Suprapubic skin (tissue), 4 donors: ENCODE results near the gene ATP10B.

ENCODE experiments used
- POLR2A ChIP-seq, 2 donors: fragments of 450-650 bp; IDR thresholded peaks; one replicate each; pipeline ENCODE4 v1.6.1; 2017; ENCODE audit warnings: antibody characterized with exemption in 2 of 2, mild to moderate bottlenecking in 2 of 2, moderate library complexity in 2 of 2
- POLR2AphosphoS5 ChIP-seq, 3 donors: sonication (generic); formaldehyde crosslinking; IDR thresholded peaks; one replicate each; pipeline ENCODE4 v1.6.1; 2017; ENCODE audit warnings: antibody characterized with exemption in 3 of 3
- TF ChIP-seq, protein P1 (sequence below), 2 donors: fragments of 200-600 bp in 1 of 2; fragments of 450-650 bp in 1 of 2; sonication (generic) in 1 of 2; IDR thresholded peaks; one replicate each; pipeline ENCODE4 v1.5.1; 2016 to 2019; ENCODE audit warnings: antibody characterized with exemption in 2 of 2, mild to moderate bottlenecking in 1 of 2, moderate library complexity in 1 of 2

DNA sequence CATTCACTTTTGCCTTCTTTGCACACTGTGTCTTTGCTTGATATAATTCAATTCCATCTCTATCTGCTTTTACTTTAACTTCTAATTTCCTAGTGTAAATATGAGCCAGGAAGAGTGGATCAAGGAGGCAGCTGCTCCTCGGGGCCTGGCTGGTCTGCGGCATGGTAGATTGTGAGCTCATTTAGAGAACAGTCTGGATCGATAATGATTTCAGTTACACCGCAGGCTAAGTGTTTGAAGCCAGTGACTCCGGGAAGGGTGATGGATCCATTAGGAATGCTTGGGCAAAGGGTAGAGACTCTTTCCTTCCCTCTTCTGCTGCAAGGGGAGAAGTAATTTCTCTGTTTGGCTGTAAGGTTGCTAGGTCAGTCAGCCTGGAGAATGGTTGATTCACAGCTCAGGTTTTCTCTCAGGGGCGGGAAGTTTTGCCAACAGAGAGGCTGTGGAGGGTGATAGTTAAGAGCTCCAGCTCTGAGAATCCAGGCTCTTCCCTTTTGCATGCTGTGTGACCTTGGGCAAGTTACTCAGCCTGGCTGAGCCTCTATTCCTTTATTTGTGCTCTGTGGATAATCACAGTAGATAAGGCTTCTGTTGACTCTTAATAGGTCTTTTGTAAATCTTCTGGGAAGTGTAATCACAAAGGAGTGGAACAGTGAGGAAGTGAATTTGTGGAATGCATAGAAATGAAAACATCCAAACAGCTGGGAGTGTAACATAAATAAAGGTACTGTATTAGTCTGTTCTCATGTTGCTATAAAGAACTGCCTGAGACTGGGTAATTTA lies 331.2 kb downstream of the ATP10B start:
- TF ChIP-seq POLR2A (IDR thresholded peaks at IDR 0.05) (no peak), POLR2AphosphoS5 (IDR thresholded peaks at IDR 0.05) (no peak)
- TF ChIP-seq, protein P1, sequence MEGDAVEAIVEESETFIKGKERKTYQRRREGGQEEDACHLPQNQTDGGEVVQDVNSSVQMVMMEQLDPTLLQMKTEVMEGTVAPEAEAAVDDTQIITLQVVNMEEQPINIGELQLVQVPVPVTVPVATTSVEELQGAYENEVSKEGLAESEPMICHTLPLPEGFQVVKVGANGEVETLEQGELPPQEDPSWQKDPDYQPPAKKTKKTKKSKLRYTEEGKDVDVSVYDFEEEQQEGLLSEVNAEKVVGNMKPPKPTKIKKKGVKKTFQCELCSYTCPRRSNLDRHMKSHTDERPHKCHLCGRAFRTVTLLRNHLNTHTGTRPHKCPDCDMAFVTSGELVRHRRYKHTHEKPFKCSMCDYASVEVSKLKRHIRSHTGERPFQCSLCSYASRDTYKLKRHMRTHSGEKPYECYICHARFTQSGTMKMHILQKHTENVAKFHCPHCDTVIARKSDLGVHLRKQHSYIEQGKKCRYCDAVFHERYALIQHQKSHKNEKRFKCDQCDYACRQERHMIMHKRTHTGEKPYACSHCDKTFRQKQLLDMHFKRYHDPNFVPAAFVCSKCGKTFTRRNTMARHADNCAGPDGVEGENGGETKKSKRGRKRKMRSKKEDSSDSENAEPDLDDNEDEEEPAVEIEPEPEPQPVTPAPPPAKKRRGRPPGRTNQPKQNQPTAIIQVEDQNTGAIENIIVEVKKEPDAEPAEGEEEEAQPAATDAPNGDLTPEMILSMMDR (IDR thresholded peaks at IDR 0.05), result no peak
